HS-27A (cell line): Measurements from ENCODE around the gene NALCN.

Experiments used
- DNase-seq: peaks from one replicate; pipeline ENCODE4 v3.0.0-alpha.2; 2012; ENCODE audit warnings: low read depth, missing footprints

NALCN gene

GRCh38 chr13:101121608-101122007 lies 294.7 kb downstream of the NALCN start:
- DNase-seq, result no peak

GRCh38 chr13:101120007-101120406 lies 296.3 kb downstream of the NALCN start:
- no peak for DNase-seq

- DNase-seq, result no peak
Measured at GRCh38 chr13:101116826-101117225, 299.5 kb downstream of the NALCN start.

- DNase-seq, result no peak
Measured at GRCh38 chr13:101116341-101116740, 300.0 kb downstream of the NALCN start.

- no peak for DNase-seq
Measured at GRCh38 chr13:101115762-101116171, 300.5 kb downstream of the NALCN start.

- no peak for DNase-seq
Measured at GRCh38 chr13:101111894-101112293, 304.4 kb downstream of the NALCN start.

- no peak for DNase-seq
Measured at GRCh38 chr13:101109005-101109404, 307.3 kb downstream of the NALCN start.

- DNase-seq, result no peak
Measured at GRCh38 chr13:101098873-101099272, 317.4 kb downstream of the NALCN start.

GRCh38 chr13:101092985-101093384 lies 323.3 kb downstream of the NALCN start:
- no peak for DNase-seq

GRCh38 chr13:101090287-101090686 lies 326.0 kb downstream of the NALCN start:
- DNase-seq, result no peak

GRCh38 chr13:101085551-101085950 lies 330.8 kb downstream of the NALCN start:
- DNase-seq, result no peak

GRCh38 chr13:101082441-101082840 lies 333.9 kb downstream of the NALCN start:
- DNase-seq, result no peak

- no peak for DNase-seq
Measured at GRCh38 chr13:101080616-101081015, 335.7 kb downstream of the NALCN start.

GRCh38 chr13:101065329-101065728 lies 351.0 kb downstream of the NALCN start:
- no peak for DNase-seq

- DNase-seq, result no peak
Measured at GRCh38 chr13:101059793-101060192, 356.5 kb downstream of the NALCN start.

- DNase-seq, result no peak
Measured at GRCh38 chr13:101058841-101059240, 357.5 kb downstream of the NALCN start.

- no peak for DNase-seq
Measured at GRCh38 chr13:101053301-101054093, 362.8 kb downstream of the NALCN start.

- no peak for DNase-seq
Measured at GRCh38 chr13:101049166-101049850, 367.0 kb downstream of the NALCN start.

- no peak for DNase-seq
Measured at GRCh38 chr13:101036546-101036945, 379.8 kb downstream of the NALCN start.

GRCh38 chr13:101035119-101035620 lies 381.1 kb downstream of the NALCN start:
- no peak for DNase-seq

- DNase-seq, result no peak
Measured at GRCh38 chr13:101026736-101027398, 389.4 kb downstream of the NALCN start.

- DNase-seq, result no peak
Measured at GRCh38 chr13:101026328-101026727, 390.0 kb downstream of the NALCN start.

- no peak for DNase-seq
Measured at GRCh38 chr13:101025925-101026324, 390.4 kb downstream of the NALCN start.
